Stimulated activated effector memory CD8-positive, alpha-beta T cell treated with anti-CD3 and anti-CD28 coated beads, Interleukin-12 subunit alpha, Interleukin-12 subunit beta, amount 100 ng/mL, for 72 hours (primary cell): ENCODE data around the gene GHRH.

Experiments
- ATAC-seq: fragments of 150-1000 bp; cut with Tn5 transposase; 2 replicates; pipeline ENCODE4 v1.10.0; 2021
- DNase-seq, 2 donors: peaks; one replicate each; pipeline ENCODE4 v3.0.0; 2021 to 2022; ENCODE audit warnings: low spot score in 2 of 2
- H3K27ac Mint-ChIP-seq: one replicate; pipeline ENCODE4 v1.8.0; 2022; ENCODE audit warnings: mild to moderate bottlenecking, mixed read lengths
- H3K36me3 Mint-ChIP-seq: one replicate; pipeline ENCODE4 v1.8.0; 2022; ENCODE audit warnings: mild to moderate bottlenecking, mixed read lengths
- H3K4me1 Mint-ChIP-seq: one replicate; pipeline ENCODE4 v1.8.0; 2022; ENCODE audit warnings: mixed read lengths
- H3K4me3 Mint-ChIP-seq: one replicate; pipeline ENCODE4 v1.8.0; 2022; ENCODE audit warnings: mild to moderate bottlenecking, mixed read lengths
- H3K9me3 Mint-ChIP-seq: one replicate; pipeline ENCODE4 v1.8.0; 2022; ENCODE audit warnings: mixed read lengths

Gene GHRH

DNA sequence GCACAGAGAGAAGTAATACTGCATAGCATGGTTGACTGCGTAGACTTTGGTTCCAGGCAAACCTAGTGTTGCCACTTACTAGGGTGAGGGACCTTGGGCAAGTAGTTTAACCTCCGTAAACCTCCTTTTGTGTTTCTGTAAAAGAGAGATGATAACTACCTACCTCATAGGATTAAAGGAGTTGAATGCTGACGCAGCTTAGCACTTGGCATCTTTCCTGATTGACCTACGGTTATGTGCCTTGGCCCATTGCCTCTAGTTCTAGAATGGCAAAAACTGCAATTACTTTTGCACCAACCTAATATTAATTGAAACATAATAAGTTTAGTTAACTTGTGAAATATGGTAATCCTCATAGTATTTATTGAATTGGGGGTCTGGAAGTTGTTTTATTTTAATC lies 19.1 kb downstream of the GHRH start:
- Mint-ChIP-seq H3K4me3 (no peak overlapping the region), H3K36me3 (peaks cover 73% of the 10 kb centered on the region)

DNA sequence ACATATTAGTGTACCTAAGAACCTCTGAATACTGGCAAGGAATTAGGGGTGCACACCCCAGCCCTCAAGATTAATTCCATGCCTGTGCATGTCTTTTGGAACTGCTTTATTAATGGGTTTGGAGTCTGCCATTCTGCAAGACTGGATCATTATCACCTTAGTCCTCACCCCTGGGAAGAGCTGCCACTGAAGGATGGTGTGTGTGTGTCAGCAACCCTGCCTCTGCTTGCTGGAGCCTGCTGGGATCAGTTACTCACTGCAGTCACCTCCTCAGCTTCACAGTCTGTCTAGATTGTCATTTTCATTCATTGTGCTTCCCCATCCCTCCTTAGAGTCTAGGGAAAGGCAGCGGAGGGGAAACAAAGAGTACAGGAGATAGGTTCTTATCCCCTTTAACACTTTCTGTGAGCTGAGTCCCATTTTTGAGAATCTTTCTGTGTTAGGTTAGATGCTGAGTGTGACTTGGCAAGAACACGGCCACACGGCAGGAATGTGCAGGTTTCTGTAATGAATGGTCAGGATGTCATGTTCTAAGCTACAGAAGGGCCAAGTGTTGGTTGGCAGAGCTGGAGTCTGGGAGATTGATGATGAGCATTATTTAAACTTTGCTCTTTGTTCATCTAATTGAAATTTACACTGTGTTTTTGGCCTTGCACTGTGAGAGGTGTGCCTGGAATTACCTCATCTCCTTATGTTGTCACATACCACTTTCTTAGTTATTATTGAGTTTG lies 21.1 kb downstream of the GHRH start:
- H3K9me3 Mint-ChIP-seq, result no peaks in the 10 kb centered on the region
- H3K27ac Mint-ChIP-seq, result peak overlapping the region; percentile 65
- no peaks in the 10 kb centered on the region for H3K4me1 Mint-ChIP-seq
- no peak overlapping the region for H3K4me3 Mint-ChIP-seq
- DNase-seq (no peak), ATAC-seq (no peak)
- H3K36me3 Mint-ChIP-seq, result peaks cover 87% of the 10 kb centered on the region

More for the DNA sequence above, 19.1 kb downstream of the GHRH start:
- DNase-seq, result no peak
- no peaks in the 10 kb centered on the region for H3K9me3 Mint-ChIP-seq
- H3K27ac Mint-ChIP-seq, result no peak overlapping the region
- ATAC-seq, result no peak
- H3K4me1 Mint-ChIP-seq, result no peaks in the 10 kb centered on the region

DNA sequence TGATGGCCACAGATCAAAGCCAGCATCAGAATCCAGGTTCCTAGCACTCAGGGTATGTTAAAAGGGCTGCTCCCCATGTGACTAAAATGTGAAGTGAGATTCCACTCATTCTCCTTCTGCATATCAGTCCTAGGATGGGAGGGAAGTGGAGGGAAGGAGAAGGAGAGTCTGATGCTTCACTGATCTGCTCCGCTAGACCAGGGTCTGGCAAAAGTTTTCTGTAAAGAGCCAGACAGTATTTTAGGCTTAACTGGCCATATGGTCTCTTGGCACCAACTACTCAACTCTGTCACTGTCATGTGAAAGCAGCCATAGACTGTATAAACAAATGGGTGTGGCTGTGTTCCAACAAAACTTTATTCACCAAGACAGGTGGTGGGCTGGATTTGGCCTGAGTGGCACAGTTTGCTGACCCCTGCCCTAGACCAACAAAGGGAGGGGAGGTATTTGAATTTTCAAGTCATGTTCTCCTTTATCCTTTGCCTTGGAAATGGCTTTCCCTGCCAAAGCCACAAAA lies 22.6 kb downstream of the GHRH start:
- Mint-ChIP-seq H3K4me3 (no peak overlapping the region), H3K9me3 (no peaks in the 10 kb centered on the region), H3K4me1 (no peaks in the 10 kb centered on the region), H3K27ac (peak overlapping the region; percentile 56), H3K36me3 (peaks cover 100% of the 10 kb centered on the region)
- DNase-seq, result no peak
- no peak for ATAC-seq

DNA sequence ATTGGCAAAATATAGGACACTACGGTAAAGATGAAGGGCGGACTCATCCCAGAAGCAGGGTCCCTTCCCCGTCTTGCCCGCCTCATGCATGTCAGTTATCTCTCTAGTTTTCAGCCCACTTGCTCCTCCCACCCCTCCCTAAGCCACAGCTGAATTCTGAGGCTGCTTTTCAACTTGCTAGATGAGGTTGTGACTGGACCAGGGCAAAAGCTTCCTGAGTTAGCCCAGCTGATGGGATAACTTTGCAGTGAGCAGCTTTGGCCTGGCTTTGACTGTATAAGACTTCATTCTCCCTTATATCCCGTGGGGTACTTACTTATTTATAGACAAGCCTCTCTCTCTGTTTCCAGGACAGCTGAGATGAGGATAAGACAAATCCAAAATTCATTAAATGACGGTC lies 23.2 kb downstream of the GHRH start:
- H3K4me1 Mint-ChIP-seq, result no peaks in the 10 kb centered on the region
- DNase-seq, result no peak
- H3K36me3 Mint-ChIP-seq, result peaks cover 100% of the 10 kb centered on the region
- H3K27ac Mint-ChIP-seq, result peak overlapping the region; percentile 56
- no peak for ATAC-seq
- H3K4me3 Mint-ChIP-seq, result no peak overlapping the region
- H3K9me3 Mint-ChIP-seq, result no peaks in the 10 kb centered on the region

GRCh38 chr20:37237656-37238055 lies 24.0 kb downstream of the GHRH start:
- Mint-ChIP-seq H3K9me3 (no peaks in the 10 kb centered on the region), H3K4me3 (no peak overlapping the region), H3K36me3 (peaks cover 100% of the 10 kb centered on the region), H3K4me1 (no peaks in the 10 kb centered on the region), H3K27ac (no peak overlapping the region)
- no peak for DNase-seq
- no peak for ATAC-seq

- DNase-seq (no peak), ATAC-seq (no peak)
- H3K9me3 Mint-ChIP-seq, result no peaks in the 10 kb centered on the region
- peak overlapping the region; percentile 43 for H3K27ac Mint-ChIP-seq
- no peak overlapping the region for H3K4me3 Mint-ChIP-seq
- peaks cover 100% of the 10 kb centered on the region for H3K36me3 Mint-ChIP-seq
- H3K4me1 Mint-ChIP-seq, result no peaks in the 10 kb centered on the region
Measured at GRCh38 chr20:37236462-37236861, 25.2 kb downstream of the GHRH start.

DNA sequence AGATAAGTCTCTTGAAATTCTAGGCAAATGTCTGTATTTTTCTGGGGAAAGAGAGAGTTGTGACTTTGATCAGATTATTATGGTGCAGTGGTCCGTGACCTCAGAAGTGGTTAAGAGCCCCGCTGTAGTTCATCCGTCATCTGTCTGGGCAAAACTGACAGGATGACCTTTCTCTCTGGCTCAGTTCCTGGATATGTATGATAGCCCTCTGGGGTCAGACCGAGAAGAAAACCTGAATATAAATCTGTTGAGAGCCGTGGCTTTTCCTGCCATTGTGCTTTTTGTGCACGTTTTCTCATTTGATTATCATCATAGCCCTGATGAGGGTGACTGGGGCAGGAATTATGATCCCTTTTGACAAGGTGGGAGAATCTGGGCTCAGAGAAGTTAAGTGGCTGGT lies 26.5 kb downstream of the GHRH start:
- Mint-ChIP-seq H3K9me3 (no peaks in the 10 kb centered on the region), H3K4me3 (no peak overlapping the region), H3K36me3 (peaks cover 100% of the 10 kb centered on the region), H3K4me1 (no peaks in the 10 kb centered on the region), H3K27ac (no peak overlapping the region)
- DNase-seq, result no peak
- ATAC-seq, result no peak

- Mint-ChIP-seq H3K4me1 (no peaks in the 10 kb centered on the region), H3K36me3 (peaks cover 100% of the 10 kb centered on the region), H3K9me3 (no peaks in the 10 kb centered on the region), H3K27ac (no peak overlapping the region), H3K4me3 (no peak overlapping the region)
- ATAC-seq (no peak), DNase-seq (no peak)
Measured at GRCh38 chr20:37234254-37234581, 27.4 kb downstream of the GHRH start.

GRCh38 chr20:37233548-37234253 lies 27.9 kb downstream of the GHRH start:
- peaks cover 100% of the 10 kb centered on the region for H3K36me3 Mint-ChIP-seq
- no peak overlapping the region for H3K27ac Mint-ChIP-seq

GRCh38 chr20:37231947-37232630 lies 29.5 kb downstream of the GHRH start:
- no peak for DNase-seq

More at GRCh38 chr20:37233548-37234253, 27.9 kb downstream of the GHRH start:
- H3K4me1 Mint-ChIP-seq, result no peaks in the 10 kb centered on the region
- no peaks in the 10 kb centered on the region for H3K9me3 Mint-ChIP-seq
- ATAC-seq (no peak), DNase-seq (no peak)
- no peak overlapping the region for H3K4me3 Mint-ChIP-seq

DNA sequence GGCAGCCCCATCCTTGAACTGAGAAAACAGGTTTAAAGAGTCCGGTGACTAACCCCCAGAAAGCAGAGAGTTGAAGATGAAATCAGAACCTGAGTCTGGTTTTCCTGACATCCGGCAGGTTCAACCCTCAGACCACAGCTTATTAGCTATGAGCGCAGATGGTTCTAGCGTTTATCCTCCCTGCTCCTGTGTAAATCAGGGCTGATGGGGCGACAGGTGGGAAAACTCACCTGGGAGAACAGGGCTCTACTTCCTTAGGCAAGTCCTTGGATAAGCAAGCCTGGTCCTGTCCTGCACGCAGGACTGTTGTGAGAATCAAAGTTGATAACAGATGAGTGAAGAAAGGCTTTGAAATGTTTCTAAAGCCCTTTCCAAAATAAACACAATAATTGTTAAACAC lies 31.4 kb downstream of the GHRH start:
- no peak overlapping the region for H3K27ac Mint-ChIP-seq
- peaks cover 100% of the 10 kb centered on the region for H3K36me3 Mint-ChIP-seq
- no peaks in the 10 kb centered on the region for H3K4me1 Mint-ChIP-seq
- ATAC-seq (no peak), DNase-seq (no peak)
- H3K4me3 Mint-ChIP-seq, result no peak overlapping the region
- H3K9me3 Mint-ChIP-seq, result no peaks in the 10 kb centered on the region

More at GRCh38 chr20:37231947-37232630, 29.5 kb downstream of the GHRH start:
- Mint-ChIP-seq H3K4me3 (no peak overlapping the region), H3K36me3 (peaks cover 100% of the 10 kb centered on the region), H3K4me1 (no peaks in the 10 kb centered on the region), H3K27ac (peak overlapping the region; percentile 56), H3K9me3 (no peaks in the 10 kb centered on the region)
- ATAC-seq, result no peak

DNA sequence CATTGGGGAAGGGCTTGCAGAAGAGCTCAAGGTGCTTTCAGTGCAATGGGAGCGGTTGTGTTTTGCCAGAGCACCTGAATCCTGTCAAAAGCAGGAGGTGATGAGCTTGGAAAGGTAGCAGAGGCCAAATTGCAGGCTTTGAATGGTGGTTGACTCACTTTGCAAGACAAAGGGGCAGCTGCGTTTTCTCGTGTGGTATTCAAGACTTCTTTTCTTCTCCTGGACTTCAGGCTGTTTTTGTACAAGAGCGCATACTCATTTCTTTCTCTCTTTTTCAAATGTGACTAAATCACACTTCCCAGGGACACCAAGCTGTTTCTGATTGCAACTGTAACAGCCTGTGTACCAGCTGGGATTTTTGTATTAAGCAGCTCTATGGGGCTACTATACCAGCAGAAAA lies 32.3 kb downstream of the GHRH start:
- Mint-ChIP-seq H3K36me3 (peaks cover 100% of the 10 kb centered on the region), H3K4me3 (no peak overlapping the region), H3K27ac (peak overlapping the region; percentile 70), H3K4me1 (no peaks in the 10 kb centered on the region), H3K9me3 (no peaks in the 10 kb centered on the region)
- no peak for ATAC-seq
- DNase-seq, result no peak

DNA sequence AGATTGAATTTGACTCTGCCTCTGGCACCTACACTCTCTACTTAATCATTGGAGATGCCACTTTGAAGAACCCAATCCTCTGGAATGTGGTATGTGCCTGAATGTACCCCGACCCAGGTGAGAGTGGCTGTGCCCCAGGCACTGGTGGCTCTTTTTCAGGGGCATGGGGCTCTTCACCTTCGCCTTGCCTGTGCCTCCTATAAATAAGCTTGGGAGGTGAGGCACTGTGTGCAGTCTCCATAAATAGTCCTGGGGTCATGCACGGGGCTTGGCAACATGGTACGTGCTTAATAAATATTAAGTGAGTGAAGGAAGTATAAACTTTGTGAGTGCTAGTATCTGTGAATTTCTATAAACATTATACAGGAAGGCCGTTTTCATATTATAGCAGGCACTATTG lies 33.0 kb downstream of the GHRH start:
- DNase-seq, result no peak
- ATAC-seq, result no peak
- Mint-ChIP-seq H3K9me3 (no peaks in the 10 kb centered on the region), H3K36me3 (peaks cover 100% of the 10 kb centered on the region), H3K4me3 (no peak overlapping the region), H3K4me1 (no peaks in the 10 kb centered on the region), H3K27ac (peak overlapping the region; percentile 70)

DNA sequence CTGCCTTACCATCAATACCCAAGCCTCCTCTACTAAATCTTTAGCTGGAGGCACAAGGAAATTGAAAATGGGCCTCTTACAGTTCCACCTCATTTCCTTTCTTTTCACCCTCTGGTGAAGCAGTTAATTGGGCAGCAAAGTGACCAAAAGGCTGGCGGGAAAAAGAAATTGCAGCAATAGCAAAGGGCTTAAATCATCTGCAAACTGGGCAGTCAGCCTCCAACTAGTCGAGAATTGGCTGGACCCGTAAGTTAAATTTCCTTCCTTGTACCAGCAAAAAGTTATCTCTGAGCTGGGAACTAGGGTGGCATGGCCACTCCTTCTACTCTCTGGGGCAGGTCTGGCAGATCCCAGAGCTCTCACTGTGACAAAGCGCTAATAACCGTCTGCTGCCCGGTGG lies 33.5 kb downstream of the GHRH start:
- Mint-ChIP-seq H3K36me3 (peaks cover 100% of the 10 kb centered on the region), H3K4me1 (no peaks in the 10 kb centered on the region), H3K27ac (no peak overlapping the region), H3K4me3 (no peak overlapping the region), H3K9me3 (no peaks in the 10 kb centered on the region)
- DNase-seq (no peak), ATAC-seq (no peak)

GRCh38 chr20:37226889-37227288 lies 34.7 kb downstream of the GHRH start:
- Mint-ChIP-seq H3K4me1 (no peaks in the 10 kb centered on the region), H3K36me3 (peaks cover 97% of the 10 kb centered on the region), H3K4me3 (no peak overlapping the region), H3K9me3 (no peaks in the 10 kb centered on the region), H3K27ac (peak overlapping the region; percentile 29)
- ATAC-seq (no peak), DNase-seq (no peak)
